ENCODE results near the gene RBM20. TPM values are rescaled to one million over a fixed set of nuclear protein-coding genes. Genes with fewer than 3 reads are reported as not detected.

Gene RBM20
- total and polyA plus RNA-seq, 2 of the 4 experiments (the other 2 are of a cell fraction), result under 0.01 to 0.15 TPM

DNA sequence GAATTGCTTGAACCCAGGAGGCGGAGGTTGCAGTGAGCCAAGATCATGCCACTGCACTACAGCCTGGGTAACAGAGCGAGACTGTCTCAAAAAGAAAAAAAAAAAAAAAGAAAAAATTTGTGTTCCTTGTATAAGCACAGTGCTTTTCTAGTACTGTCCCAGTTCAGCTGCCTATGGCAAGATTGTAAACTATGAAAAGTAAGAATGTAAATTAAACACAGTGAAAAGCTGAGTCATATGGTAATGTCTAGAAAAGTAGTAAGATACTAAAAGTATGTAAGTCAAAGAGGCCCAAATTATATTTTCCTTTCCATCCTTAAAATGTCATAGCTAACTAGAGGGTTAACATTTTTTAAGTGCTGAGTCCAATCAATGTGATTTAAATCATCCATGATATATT is 42.8 kb downstream of the RBM20 start:
- no peak for TF ChIP-seq RAD21 (IDR thresholded peaks at IDR 0.05; ENCODE audit: low read length)
- TF ChIP-seq BHLHE40 (IDR thresholded peaks at IDR 0.05; ENCODE audit: low read depth, low read length), result no peak
- no peak for TF ChIP-seq RFX5 (IDR thresholded peaks at IDR 0.05; ENCODE audit: low read depth, low read length)
- TF ChIP-seq MAFK (IDR thresholded peaks at IDR 0.05; ENCODE audit: low read depth, low read length), result peak; percentile 28; the same call in 1 of the 2 replicates
- no peak for TF ChIP-seq CEBPB (IDR thresholded peaks at IDR 0.05; ENCODE audit: low read depth, low read length)
- TF ChIP-seq NFE2L2 (IDR thresholded peaks at IDR 0.05; ENCODE audit: low read depth, low read length), result peak; percentile 72; the same call in 1 of the 2 replicates
- TF ChIP-seq, protein P1, sequence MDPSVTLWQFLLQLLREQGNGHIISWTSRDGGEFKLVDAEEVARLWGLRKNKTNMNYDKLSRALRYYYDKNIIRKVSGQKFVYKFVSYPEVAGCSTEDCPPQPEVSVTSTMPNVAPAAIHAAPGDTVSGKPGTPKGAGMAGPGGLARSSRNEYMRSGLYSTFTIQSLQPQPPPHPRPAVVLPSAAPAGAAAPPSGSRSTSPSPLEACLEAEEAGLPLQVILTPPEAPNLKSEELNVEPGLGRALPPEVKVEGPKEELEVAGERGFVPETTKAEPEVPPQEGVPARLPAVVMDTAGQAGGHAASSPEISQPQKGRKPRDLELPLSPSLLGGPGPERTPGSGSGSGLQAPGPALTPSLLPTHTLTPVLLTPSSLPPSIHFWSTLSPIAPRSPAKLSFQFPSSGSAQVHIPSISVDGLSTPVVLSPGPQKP (IDR thresholded peaks at IDR 0.05; ENCODE audit: borderline replicate concordance, low read depth, low read length), result no peak
- TF ChIP-seq RCOR1 (IDR thresholded peaks at IDR 0.05; ENCODE audit: insufficient replicate concordance, low read length), result no peak
- TF ChIP-seq, protein P2, sequence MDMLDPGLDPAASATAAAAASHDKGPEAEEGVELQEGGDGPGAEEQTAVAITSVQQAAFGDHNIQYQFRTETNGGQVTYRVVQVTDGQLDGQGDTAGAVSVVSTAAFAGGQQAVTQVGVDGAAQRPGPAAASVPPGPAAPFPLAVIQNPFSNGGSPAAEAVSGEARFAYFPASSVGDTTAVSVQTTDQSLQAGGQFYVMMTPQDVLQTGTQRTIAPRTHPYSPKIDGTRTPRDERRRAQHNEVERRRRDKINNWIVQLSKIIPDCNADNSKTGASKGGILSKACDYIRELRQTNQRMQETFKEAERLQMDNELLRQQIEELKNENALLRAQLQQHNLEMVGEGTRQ (IDR thresholded peaks at IDR 0.05; ENCODE audit: low read depth, low read length), result no peak
- TF ChIP-seq FOS (IDR thresholded peaks at IDR 0.05; ENCODE audit: low read depth, low read length), result peak; percentile 51
- TF ChIP-seq SMC3 (IDR thresholded peaks at IDR 0.05; ENCODE audit: low read depth, low read length), result no peak
- no peak for TF ChIP-seq MAZ (IDR thresholded peaks at IDR 0.05; ENCODE audit: borderline replicate concordance, low read depth, low read length)
- TF ChIP-seq, protein P3, sequence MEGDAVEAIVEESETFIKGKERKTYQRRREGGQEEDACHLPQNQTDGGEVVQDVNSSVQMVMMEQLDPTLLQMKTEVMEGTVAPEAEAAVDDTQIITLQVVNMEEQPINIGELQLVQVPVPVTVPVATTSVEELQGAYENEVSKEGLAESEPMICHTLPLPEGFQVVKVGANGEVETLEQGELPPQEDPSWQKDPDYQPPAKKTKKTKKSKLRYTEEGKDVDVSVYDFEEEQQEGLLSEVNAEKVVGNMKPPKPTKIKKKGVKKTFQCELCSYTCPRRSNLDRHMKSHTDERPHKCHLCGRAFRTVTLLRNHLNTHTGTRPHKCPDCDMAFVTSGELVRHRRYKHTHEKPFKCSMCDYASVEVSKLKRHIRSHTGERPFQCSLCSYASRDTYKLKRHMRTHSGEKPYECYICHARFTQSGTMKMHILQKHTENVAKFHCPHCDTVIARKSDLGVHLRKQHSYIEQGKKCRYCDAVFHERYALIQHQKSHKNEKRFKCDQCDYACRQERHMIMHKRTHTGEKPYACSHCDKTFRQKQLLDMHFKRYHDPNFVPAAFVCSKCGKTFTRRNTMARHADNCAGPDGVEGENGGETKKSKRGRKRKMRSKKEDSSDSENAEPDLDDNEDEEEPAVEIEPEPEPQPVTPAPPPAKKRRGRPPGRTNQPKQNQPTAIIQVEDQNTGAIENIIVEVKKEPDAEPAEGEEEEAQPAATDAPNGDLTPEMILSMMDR (conservative IDR thresholded peaks at IDR 0.05; ENCODE audit: low read depth, low read length), result no peak
- TF ChIP-seq MXI1 (IDR thresholded peaks at IDR 0.05; ENCODE audit: borderline replicate concordance, low read depth, low read length), result no peak
- TF ChIP-seq CHD1 (IDR thresholded peaks at IDR 0.05; ENCODE audit: low read depth, low read length), result no peak
- no peak for TF ChIP-seq POLR2A (IDR thresholded peaks at IDR 0.05; ENCODE audit: low read depth, low read length)
- H2BK15ac ChIP-seq (ENCODE audit: low read depth, low read length), result no peak overlapping the region; the same call in 2 of the 3 replicates
- 0 out of 2 replicates have a peak, but pooled peaks cover 2% of the 10 kb centered on the region for H3K9me3 ChIP-seq (ENCODE audit: control insufficient read depth, insufficient read depth, low read length)
- no peak overlapping the region for H4K5ac ChIP-seq (ENCODE audit: low read depth, low read length)
- WGBS, 2 experiments (ENCODE audit: extremely low coverage in 2 of 2, insufficient read length in 1 of 2), result no CpG with 5 or more reads among the region's 2 CpGs
- H3K23ac ChIP-seq (ENCODE audit: low read depth, low read length), result no peak overlapping the region
- peak overlapping the region; percentile 30; the same call in 1 of the 2 replicates for H3K18ac ChIP-seq (ENCODE audit: low read depth, low read length)
- H3K56ac ChIP-seq (ENCODE audit: extremely low read depth, insufficient read depth, low read length), result no peak overlapping the region
- H3K27me3 ChIP-seq (ENCODE audit: control insufficient read depth, insufficient read depth, low read length), result no peaks in the 10 kb centered on the region; the same call in 1 of the 2 replicates
- H2BK120ac ChIP-seq (ENCODE audit: low read depth, low read length), result no peak overlapping the region; the same call in 1 of the 2 replicates
- dilution Hi-C loops (cut with HindIII; ENCODE audit: low sequenced_read_pairs, unreplicated experiment) (no loop called here), intact Hi-C loops (cut with micrococcal nuclease) (no loop called here), in situ Hi-C loops (cut with MboI; ENCODE audit: low sequenced_read_pairs) (no loop called here)
- peak overlapping the region in 1 of 2 experiments; percentile 91; a peak in 1 of 4 replicates for H4K8ac ChIP-seq (ENCODE audit: low read depth in 2 of 2, low read length in 2 of 2)
- peak overlapping the region; percentile 93; the same call in 1 of the 2 replicates for H3K27ac ChIP-seq (ENCODE audit: insufficient read depth, low read length)
- H3K79me1 ChIP-seq (ENCODE audit: low read depth in 1 of 2, low read length in 2 of 2), result no peaks in the 10 kb centered on the region; a peak in 1 of 4 replicates
- CTCF ChIA-PET, result interaction anchor here (0.6 to 2.6 kb wide), 4 partner anchors 10 to 321 kb away, joined by 3 to 13 read pairs (median 6); no protein-coding TSS in a partner anchor
- H3K4ac ChIP-seq (ENCODE audit: low read depth, low read length), result 0 out of 2 replicates have a peak overlapping the region, but pooled peaks have one; percentile 34
- no TSS peak for BruUV-seq (replicated peaks)
- H4K91ac ChIP-seq (ENCODE audit: insufficient read depth, low read depth, low read length), result no peak overlapping the region
- no peak overlapping the region for H2AK5ac ChIP-seq (ENCODE audit: low read depth, low read length)
- H3K9me1 ChIP-seq (ENCODE audit: insufficient read depth, low read length), result peaks cover 10% of the 10 kb centered on the region; the same call in 1 of the 2 replicates
- H4K20me1 ChIP-seq (ENCODE audit: insufficient read depth, low read length), result no peaks in the 10 kb centered on the region
- ATAC-seq (ENCODE audit: low read depth) (peak; percentile 84), DNase-seq (peak; percentile 84)
- no peak overlapping the region for H3K9ac ChIP-seq (ENCODE audit: low read depth, low read length)
- POLR2A ChIA-PET (ENCODE audit: unreplicated experiment), result no interaction called here
- H3K4me2 ChIP-seq (ENCODE audit: low read depth, low read length), result peak overlapping the region; percentile 72
- no peaks in the 10 kb centered on the region for H3K36me3 ChIP-seq (ENCODE audit: control insufficient read depth, insufficient read depth, low read length)
- H3K4me1 ChIP-seq (ENCODE audit: control insufficient read depth, insufficient read depth, low read length), result peaks cover 14% of the 10 kb centered on the region
- H2AFZ ChIP-seq (replicated peaks; ENCODE audit: low read length, poor library complexity), result no peak overlapping the region
- H2AK9ac ChIP-seq (replicated peaks; ENCODE audit: low read depth, low read length, poor library complexity), result no peak overlapping the region
- peak overlapping the region; percentile 97 for H2BK5ac ChIP-seq (ENCODE audit: low read depth, low read length, poor library complexity, severe bottlenecking)
- H2BK20ac ChIP-seq (ENCODE audit: low read depth, low read length), result no peak overlapping the region
- H3K14ac ChIP-seq (replicated peaks; ENCODE audit: low read depth, low read length), result no peak overlapping the region
- no peak overlapping the region for H3K4me3 ChIP-seq (ENCODE audit: insufficient read depth, low read depth, low read length)
